Urinary bladder (tissue), 4 donors: Measurements from ENCODE around the gene CCZ1B. TPM values are rescaled to one million over a fixed set of nuclear protein-coding genes. Genes with fewer than 3 reads are reported as not detected.
"Not testable (repeated sequence)": the region's sequence is repeated elsewhere in the genome, so short reads cannot be mapped to it uniquely, and the experiment has no call there.

ENCODE experiments used
- DNase-seq: peaks from one replicate; pipeline ENCODE4 v3.0.0-alpha.2; 2015; ENCODE audit errors: extremely low spot score
- H3K27ac ChIP-seq: one replicate; pipeline ENCODE4 v1.5.1; 2013; ENCODE audit warnings: low read depth, mild to moderate bottlenecking, moderate library complexity
- H3K36me3 ChIP-seq: one replicate; pipeline ENCODE4 v1.6.1; 2013; ENCODE audit warnings: mild to moderate bottlenecking, moderate library complexity; ENCODE audit not compliant: insufficient read depth
- H3K4me1 ChIP-seq: one replicate; pipeline ENCODE4 v1.6.1; 2013; ENCODE audit warnings: mild to moderate bottlenecking, moderate library complexity; ENCODE audit not compliant: insufficient read depth
- H3K4me3 ChIP-seq: one replicate; pipeline ENCODE4 v1.5.1; 2013; ENCODE audit warnings: low read depth, low read length
- WGBS: extraction: QIAGEN DNeasy Blood & Tissue Kit; methylation state at CpG from one replicate; pipeline ENCODE4 v1.1.7; 2013; 5-methylcytosine and 5-hydroxymethylcytosine counted together
- polyA plus RNA-seq: library from polyadenylated mRNA; stranded (reverse); fragments of 200-250 nt; gene quantifications from one replicate; pipeline ENCODE4 v1.2.3, GENCODE V29; 2013
- total RNA-seq: library from RNA; depleted of rRNA; stranded (reverse); fragments of >200 nt; gene quantifications from one replicate; pipeline ENCODE4 v1.2.3, GENCODE V29; 2014
- donor health status: healthy with polysubstance abuse.
- donor health status: healthy.

CCZ1B gene
- total RNA-seq (147 TPM), polyA plus RNA-seq (21.1 TPM)

DNA sequence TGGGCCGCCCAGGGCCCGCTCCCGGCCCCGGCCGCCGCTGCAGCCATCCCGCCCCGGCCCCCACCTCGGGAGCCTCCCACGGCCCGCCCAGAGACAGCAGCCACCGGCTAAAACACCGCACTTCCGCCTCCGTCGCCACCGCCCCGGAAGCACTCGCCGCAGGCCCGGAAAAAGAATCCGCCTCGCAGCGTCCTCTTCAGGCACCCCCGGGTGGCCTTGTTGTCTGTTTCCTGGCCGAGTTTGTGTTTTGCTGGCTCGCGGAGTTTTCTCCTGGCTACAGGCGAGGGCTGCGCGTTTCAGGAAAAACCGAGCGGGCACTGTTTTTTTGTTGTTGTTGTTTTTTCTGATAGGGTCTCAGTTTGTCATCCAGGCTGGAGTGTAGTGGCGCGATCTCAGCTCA, at the start of gene CCZ1B:
Gene CCZ1B, minus strand, starts transcription at position 125 of the 400 bp plus-strand sequence. Its CDS starts 78 bp downstream, at position 47.
- peak; percentile 36 for DNase-seq
- not testable (repeated sequence) for H3K27ac ChIP-seq, H3K4me1 ChIP-seq, H3K36me3 ChIP-seq
- H3K4me3 ChIP-seq, result peak within 1 kb of the TSS; percentile 43
- WGBS, result under 1% methylated on average over 27 of the region's 35 CpGs

DNA sequence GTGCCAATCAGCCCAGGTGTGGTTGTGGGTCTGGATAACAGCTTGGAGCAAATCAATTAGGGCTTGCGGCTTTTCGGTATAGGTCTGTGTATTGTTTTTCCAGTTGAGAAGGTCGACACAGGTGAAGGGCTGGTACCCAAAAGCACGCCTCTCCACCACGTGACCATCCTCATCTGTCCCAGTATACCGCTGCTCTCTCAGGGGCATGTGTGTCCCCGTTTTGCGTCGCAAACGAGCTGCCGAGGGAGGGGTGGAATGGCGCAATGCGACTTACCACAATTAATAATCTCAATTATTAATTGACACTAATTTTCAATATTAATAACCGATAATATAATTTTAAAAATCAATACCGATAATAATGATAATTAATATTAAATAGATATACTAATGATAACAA, 48.9 kb upstream of the CCZ1B start:
- not testable (repeated sequence) for H3K27ac ChIP-seq, H3K4me3 ChIP-seq, H3K36me3 ChIP-seq, DNase-seq, H3K4me1 ChIP-seq
- WGBS, result 95% methylated on average over 15 of the region's 15 CpGs

DNA sequence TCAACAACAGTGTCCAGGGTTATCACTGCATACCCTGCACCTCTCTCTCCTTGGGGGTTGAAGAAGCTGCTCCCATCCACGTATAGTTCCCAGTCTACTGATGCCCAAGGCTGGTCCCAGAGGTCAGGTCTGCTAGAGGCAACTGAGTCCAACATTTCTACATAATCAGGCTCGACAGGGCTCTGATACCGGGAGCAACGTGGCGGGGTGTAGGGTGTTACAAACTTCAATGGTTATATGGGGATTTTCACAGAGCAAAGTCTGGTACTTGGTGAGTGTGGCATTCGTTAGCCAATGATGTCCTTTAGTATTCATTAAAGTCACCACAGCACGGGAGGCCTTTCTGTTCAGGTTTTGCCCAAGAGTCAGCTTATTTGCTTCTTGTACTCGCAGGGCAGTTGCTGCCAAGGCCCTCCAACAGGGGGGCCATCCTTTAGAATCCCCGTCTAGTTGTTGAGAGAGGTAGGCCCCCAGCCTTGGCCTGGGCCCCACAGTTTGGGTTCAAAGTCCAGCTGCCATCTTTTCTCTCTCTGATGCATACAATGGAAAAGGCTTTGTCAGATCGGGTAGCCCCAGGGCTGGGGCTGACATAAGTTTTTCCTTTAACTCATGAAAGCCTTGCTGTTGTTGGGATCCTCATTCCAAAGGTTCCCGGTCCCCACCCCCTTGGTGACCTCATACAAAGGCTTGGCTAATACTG, 46.3 kb upstream of the CCZ1B start:
- not testable (repeated sequence) for H3K36me3 ChIP-seq, H3K4me3 ChIP-seq, H3K4me1 ChIP-seq, DNase-seq, H3K27ac ChIP-seq
- WGBS, result 79% methylated on average over 11 of the region's 11 CpGs

DNA sequence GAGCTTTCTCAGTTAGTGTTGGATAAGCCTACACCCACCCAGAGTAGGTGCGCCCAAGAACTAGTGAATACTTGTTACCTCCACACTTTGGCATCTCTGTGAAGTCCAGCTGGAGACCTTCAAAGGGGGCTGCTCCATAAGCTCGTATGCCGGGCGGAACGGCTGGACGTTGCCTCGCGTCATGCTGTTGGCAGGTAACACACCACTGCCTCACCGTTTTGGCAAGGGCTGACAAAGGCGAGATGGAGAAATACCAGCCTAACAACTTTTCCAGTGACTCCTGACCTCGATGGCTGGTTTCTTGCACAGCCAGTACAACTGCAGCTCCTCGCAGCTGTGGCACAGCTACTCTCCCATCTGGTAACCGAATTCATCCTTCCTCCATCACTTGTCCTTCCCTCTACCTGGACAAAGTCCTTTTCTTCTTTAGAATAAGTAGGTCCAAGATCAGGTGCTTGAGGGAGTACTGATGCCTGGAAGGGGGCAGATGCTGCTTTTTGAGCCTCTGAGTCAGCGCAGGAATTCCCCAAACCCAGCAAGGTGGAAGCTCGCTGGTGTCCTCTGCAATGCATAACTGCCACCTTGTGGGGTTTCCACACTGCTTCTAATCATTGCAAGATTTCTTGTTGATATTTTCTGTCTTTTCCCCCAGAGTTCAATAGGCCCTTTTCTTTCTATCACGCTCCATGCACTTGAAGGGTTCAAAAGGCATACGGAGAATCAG, 45.5 kb upstream of the CCZ1B start:
- not testable (repeated sequence) for H3K4me1 ChIP-seq, DNase-seq, H3K36me3 ChIP-seq, H3K4me3 ChIP-seq
- WGBS, result 70% methylated on average over 17 of the region's 17 CpGs
- H3K27ac ChIP-seq, result peak overlapping the region; percentile 38

DNA sequence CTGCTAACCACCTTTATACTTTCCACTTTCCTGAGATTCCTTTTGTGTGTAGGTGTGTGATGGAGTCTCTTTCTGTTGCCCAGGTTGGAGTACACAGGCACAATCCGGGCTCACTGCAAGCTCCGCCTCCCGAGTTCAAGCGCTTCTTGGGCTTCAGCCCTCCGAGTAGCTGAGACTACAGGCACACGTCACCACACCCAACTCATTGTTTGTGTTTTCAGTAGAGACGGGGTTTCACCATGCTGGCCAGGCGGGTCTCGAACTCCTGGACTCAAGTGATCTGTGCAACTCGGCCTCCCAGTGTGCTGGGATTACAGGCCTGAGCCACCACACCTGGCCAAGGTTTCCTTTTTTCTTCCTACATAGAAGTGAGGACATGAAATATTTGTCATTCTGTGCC, 38.7 kb upstream of the CCZ1B start:
- not testable (repeated sequence) for H3K36me3 ChIP-seq, H3K4me3 ChIP-seq, H3K4me1 ChIP-seq, DNase-seq, H3K27ac ChIP-seq
- 78% methylated on average over 10 of the region's 10 CpGs for WGBS

DNA sequence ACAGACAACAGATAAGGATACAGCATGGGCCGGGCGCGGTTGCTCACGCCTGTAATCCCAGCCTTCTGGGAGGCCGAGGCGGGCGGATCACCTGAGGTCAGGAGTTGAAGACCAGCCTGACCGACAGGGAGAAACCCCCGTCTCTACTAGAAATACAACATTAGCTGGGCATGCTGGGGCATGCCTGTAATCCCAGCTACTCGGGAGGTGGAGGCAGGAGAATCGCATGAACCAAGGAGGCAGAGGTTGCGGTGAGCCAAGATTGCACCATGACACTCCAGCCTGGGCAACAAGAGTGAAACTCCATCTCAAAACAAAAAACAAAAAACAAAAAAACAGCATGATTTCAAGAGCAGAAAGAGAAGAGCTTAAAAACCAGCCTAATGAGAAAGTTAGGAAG, 38.1 kb upstream of the CCZ1B start:
- H3K36me3 ChIP-seq, H3K27ac ChIP-seq, H3K4me3 ChIP-seq, H3K4me1 ChIP-seq, DNase-seq: not testable (repeated sequence)
- 81% methylated on average over 12 of the region's 12 CpGs for WGBS

DNA sequence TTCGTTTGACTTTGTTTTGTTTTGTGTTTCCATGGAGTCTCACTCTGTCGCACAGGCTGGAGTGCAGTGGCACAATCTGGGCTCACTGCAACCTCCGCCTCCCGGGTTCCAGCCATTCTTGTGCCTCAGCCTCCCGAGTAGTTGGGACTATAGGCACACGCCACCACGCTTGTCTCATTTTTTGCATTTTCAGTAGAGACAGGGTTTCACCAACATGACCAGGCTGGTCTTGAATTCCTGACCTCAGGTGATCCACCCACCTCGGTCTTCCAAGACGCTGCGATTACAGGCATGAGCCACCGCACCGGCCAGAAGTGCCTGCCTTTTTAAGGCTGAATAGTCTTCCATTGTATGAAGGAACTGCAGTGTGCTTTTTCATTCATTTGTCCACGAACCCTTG, 36.8 kb upstream of the CCZ1B start:
- not testable (repeated sequence) for H3K27ac ChIP-seq, DNase-seq, H3K4me1 ChIP-seq, H3K4me3 ChIP-seq, H3K36me3 ChIP-seq
- WGBS, result 77% methylated on average over 13 of the region's 13 CpGs

DNA sequence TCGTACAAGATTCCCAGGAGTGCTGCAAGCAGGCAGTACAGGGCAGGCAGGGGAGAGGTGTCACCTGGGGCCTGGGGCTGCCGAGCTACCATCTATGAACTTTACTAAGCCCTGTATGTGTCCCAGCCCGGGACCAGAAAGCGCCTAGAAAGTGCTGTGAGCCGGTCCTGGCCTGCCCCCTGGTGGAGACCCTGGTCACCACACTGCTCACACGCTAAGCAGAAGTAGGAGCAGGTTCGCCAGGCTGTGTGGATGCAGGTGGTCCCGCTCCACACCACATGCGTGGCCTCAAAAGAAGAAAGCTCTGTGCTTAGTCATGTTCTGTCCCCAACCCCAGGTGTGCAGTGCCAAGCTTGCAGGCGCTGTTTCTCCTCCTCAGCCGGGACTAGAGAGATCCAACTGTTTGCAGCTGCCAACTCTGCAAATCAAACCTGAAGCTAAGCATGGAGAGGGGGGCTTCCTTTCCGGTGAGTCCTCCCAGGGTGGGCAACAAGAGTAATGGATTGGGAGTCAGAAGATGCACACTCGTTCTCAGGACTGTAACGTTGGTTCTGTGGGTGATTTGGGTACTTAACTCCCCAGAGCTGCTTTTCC, 31.7 kb upstream of the CCZ1B start:
- not testable (repeated sequence) for H3K4me3 ChIP-seq, H3K36me3 ChIP-seq, H3K27ac ChIP-seq, H3K4me1 ChIP-seq, DNase-seq
- WGBS, result 18% methylated on average over 14 of the region's 14 CpGs

DNA sequence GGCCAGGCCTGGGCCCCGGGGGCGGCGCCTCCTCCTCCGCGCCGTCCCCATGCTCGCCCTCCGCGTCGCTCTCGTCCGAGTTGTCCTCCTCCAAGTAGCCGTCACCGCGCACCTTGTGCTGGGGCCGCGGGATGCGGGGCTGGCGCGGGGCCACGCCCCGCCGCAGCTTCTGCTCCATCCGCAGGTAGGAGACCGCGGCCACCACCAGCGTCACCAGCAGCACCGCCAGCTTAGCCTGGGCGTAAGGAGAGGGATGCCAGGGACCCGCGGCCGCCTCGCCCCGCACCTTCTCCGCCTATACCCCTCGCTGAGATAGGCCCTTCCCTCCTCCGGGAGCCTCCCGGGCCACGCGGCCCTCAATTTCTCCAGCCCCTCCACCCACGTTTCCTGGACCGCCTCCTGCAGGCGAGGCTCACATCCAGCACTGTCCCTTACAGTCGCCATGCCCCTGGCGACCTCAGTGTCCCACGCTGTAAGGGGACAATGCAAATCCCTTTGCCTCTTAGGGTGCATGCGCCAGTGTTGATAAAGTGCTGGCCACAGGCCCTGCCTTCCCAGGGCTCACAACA, 29.6 kb upstream of the CCZ1B start:
- peak overlapping the region; percentile 40 for H3K4me3 ChIP-seq
- not testable (repeated sequence) for H3K4me1 ChIP-seq, H3K36me3 ChIP-seq, DNase-seq, H3K27ac ChIP-seq
- 4% methylated on average over 47 of the region's 47 CpGs for WGBS

DNA sequence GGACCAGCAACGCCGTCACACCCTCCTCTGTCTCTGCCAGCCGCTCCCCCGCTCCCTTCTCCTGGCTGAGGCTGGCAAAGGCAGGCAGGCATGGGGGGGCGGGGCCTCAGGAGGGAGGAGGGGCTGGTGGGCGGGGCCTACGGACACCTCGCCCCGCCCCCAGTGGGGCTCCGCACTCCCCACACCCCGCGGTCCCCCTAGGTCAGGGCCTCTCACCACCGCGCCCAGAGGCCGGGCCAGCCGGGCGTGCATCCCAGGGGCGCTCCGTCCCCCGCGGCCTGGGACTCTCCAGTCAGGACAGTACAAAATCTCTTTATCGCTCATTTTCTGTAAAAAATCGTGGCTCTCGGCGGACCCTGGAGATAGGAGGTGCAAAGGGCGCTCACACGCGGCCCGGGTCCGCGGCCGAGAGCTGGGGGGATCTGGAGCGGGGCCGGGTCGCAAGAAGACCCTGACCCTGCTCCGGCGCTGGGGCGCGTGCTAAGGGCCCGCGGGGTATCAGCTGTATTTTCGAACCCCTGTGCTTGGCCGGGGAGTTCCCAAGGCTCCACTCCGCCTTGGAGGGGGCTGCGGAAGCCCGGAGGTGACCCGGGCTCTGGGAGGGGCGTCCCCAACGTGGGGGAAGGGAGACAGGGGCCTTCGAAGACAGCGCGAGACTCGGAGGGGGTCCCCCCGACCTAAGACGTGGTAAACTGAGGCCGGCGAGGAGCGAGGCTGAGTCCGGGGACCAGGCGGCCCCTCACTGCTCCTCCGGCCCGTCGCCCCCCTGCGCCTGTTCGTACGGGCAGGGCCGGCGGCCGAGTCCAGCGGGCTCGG, 28.9 kb upstream of the CCZ1B start:
- H3K36me3 ChIP-seq, DNase-seq, H3K4me1 ChIP-seq, H3K27ac ChIP-seq: not testable (repeated sequence)
- under 1% methylated on average over 62 of the region's 71 CpGs for WGBS
- H3K4me3 ChIP-seq, result peak overlapping the region; percentile 40

DNA sequence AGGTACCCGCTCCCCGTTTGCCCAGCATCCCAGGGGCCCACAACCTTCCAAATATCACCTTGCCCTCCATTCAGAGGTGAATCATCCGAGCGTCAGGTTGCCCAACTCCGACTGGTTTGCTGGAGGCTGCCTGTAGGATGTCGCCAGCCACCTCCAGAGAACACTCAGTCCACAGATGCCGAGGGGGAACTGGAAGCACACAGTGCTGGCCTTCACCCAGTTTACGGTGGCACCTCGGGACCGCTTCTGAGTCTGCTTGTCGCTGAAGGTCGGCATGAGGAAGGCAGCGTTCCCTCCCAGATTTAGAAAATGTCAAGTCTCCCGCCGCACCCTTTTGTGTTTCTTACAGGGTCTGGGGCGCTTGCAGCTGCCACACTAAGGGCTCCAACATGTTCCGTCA, 27.6 kb upstream of the CCZ1B start:
- not testable (repeated sequence) for H3K36me3 ChIP-seq, H3K4me3 ChIP-seq, H3K27ac ChIP-seq, H3K4me1 ChIP-seq, DNase-seq
- 88% methylated on average over 17 of the region's 17 CpGs for WGBS

DNA sequence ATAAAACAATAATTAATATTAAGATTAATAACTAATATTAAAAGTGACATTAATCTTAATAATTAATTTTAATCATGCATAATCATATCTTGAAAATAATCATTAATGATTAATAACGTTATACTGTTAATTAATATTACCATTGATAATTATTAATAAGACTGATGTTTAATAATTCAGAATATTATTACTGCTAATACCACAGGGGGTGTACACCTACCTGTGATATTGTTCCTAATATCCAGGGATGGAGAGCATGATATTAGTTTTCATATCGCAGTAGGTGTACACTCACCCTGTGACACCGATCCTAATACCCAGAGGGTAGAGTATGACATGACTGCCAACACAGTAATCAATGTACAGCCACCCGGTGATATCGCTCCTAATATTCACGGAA, 23.1 kb upstream of the CCZ1B start:
- not testable (repeated sequence) for H3K27ac ChIP-seq, H3K36me3 ChIP-seq, H3K4me1 ChIP-seq, H3K4me3 ChIP-seq, DNase-seq
- 90% methylated on average over 6 of the region's 6 CpGs for WGBS

DNA sequence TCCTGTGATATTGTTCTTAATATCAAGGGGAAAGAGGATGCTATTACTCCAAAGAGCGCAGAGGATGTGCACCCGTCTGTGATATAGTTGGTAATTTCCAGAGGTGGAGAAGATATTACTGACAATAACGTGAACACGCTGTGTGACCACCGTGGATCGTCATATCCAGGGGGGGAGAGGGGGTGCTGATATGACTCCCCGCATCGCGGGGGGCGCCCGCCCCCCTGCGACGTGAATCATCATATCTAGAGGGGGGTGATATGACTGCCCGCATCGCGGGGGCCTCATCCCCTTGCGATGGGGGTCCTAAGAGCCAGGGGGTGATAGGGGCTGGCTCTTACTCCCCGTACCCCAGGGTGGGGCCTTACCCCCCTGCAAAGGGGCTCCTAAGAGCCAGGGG, 21.7 kb upstream of the CCZ1B start:
- not testable (repeated sequence) for H3K27ac ChIP-seq, H3K4me3 ChIP-seq, DNase-seq, H3K4me1 ChIP-seq, H3K36me3 ChIP-seq
- 83% methylated on average over 18 of the region's 18 CpGs for WGBS
